Naive thymus-derived CD4-positive, alpha-beta T cell (primary cell): ENCODE results near the gene RPS3A. TPM values are rescaled to one million over a fixed set of nuclear protein-coding genes. Genes with fewer than 3 reads are reported as not detected.

Experiments
- polyA plus RNA-seq, 2 donors: library from polyadenylated mRNA; unstranded; fragments of 300-500 nt; fragmentation: Illumina TruSeq; gene quantifications; one replicate each; pipeline ENCODE4 v1.2.3, GENCODE V29; 2021
- total RNA-seq, 6 experiments: library from RNA in 5 of 6; stranded (reverse) in 5 of 6; gene quantifications; 1 replicate in 5 of 6; 2 replicates in 1 of 6; pipeline ENCODE4 v1.2.3 and lab custom pipeline; 2021 to 2026

Gene RPS3A
- total and polyA plus RNA-seq, 7 experiments from 2014 or later: 1,723 to 6,596 (median 4,368) TPM

Other genes with a start within 250 kb of the RPS3A start
- gene LRBA, start 84.3 kb upstream of the RPS3A start, total RNA-seq: 10 to 100 TPM; 51.2 to 71.4 (median 62.9) TPM
- 10 to 100 TPM; 20.8 to 23.9 TPM for gene LRBA, start 84.3 kb upstream of the RPS3A start, polyA plus RNA-seq
- gene PRSS48, start 177.5 kb downstream of the RPS3A start, total RNA-seq: not detected
- gene PRSS48, start 177.5 kb downstream of the RPS3A start, polyA plus RNA-seq: not detected
- gene SH3D19, start 226.0 kb downstream of the RPS3A start, total RNA-seq: 1 to 10 TPM in 2 of 5 experiments, under 1 TPM in 2, not detected in 1; 0.66 to 1.1 (median 0.92) TPM
- gene SH3D19, start 226.0 kb downstream of the RPS3A start, polyA plus RNA-seq: 1 to 10 TPM in 1 of 2 donors, not detected in 1; 1.8 TPM